Nephron progenitor cell (in vitro differentiated cells): Measurements from ENCODE around the gene MTMR10.

Experiments
- DNase-seq: peaks from one replicate; pipeline ENCODE4 v3.0.0; 2021
- H3K27ac Mint-ChIP-seq: 2 replicates; pipeline ENCODE4 v1.8.0; 2021; ENCODE audit warnings: mild to moderate bottlenecking, moderate library complexity, mixed read lengths
- H3K27me3 Mint-ChIP-seq: 2 replicates; pipeline ENCODE4 v1.8.0; 2021; ENCODE audit warnings: mild to moderate bottlenecking, low read depth, mixed read lengths; ENCODE audit not compliant: poor library complexity
- H3K36me3 Mint-ChIP-seq: 2 replicates; pipeline ENCODE4 v1.8.0; 2021; ENCODE audit warnings: low read depth, mixed read lengths
- H3K4me1 Mint-ChIP-seq: 2 replicates; pipeline ENCODE4 v1.8.0; 2021; ENCODE audit warnings: mixed read lengths
- H3K4me3 Mint-ChIP-seq: 2 replicates; pipeline ENCODE4 v1.8.0; 2021; ENCODE audit warnings: mild to moderate bottlenecking, moderate library complexity, mixed read lengths
- H3K9me3 Mint-ChIP-seq: 2 replicates; pipeline ENCODE4 v1.8.0; 2021; ENCODE audit warnings: mild to moderate bottlenecking, moderate library complexity, mixed read lengths
- CTCF ChIP-seq: fragments of 200-600 bp; sonication (generic); IDR thresholded peaks from 2 replicates; pipeline ENCODE4 v1.5.0; 2021; ENCODE audit warnings: antibody characterized with exemption

The MTMR10 gene

GRCh38 chr15:30906366-30906765 is 85.1 kb downstream of the MTMR10 start:
- Mint-ChIP-seq H3K27ac (no peak overlapping the region), H3K4me1 (peaks cover 40% of the 10 kb centered on the region), H3K27me3 (peaks cover 4% of the 10 kb centered on the region), H3K36me3 (peaks cover 39% of the 10 kb centered on the region), H3K4me3 (no peak overlapping the region), H3K9me3 (peaks cover 10% of the 10 kb centered on the region)
- TF ChIP-seq CTCF, result no peak
- DNase-seq, result no peak

- no peak for DNase-seq
- Mint-ChIP-seq H3K27ac (no peak overlapping the region), H3K27me3 (peaks cover 4% of the 10 kb centered on the region), H3K4me1 (peaks cover 40% of the 10 kb centered on the region), H3K4me3 (peak overlapping the region; percentile 59), H3K36me3 (peaks cover 39% of the 10 kb centered on the region), H3K9me3 (peaks cover 10% of the 10 kb centered on the region)
- TF ChIP-seq CTCF, result no peak
Observed at GRCh38 chr15:30905821-30906220, 85.6 kb downstream of the MTMR10 start.

- no peak for DNase-seq
- H3K27me3 Mint-ChIP-seq, result peaks cover 4% of the 10 kb centered on the region
- H3K27ac Mint-ChIP-seq, result no peak overlapping the region
- H3K9me3 Mint-ChIP-seq, result peaks cover 10% of the 10 kb centered on the region
- peak overlapping the region; percentile 90 for H3K4me3 Mint-ChIP-seq
- H3K4me1 Mint-ChIP-seq, result peaks cover 39% of the 10 kb centered on the region
- no peak for TF ChIP-seq CTCF
- H3K36me3 Mint-ChIP-seq, result peaks cover 36% of the 10 kb centered on the region
Observed at GRCh38 chr15:30904812-30905211, 86.6 kb downstream of the MTMR10 start.

GRCh38 chr15:30903497-30904187 is 87.8 kb downstream of the MTMR10 start, which contains the start of gene FAN1:
FAN1 (plus strand) TSS chr15:30903915; CDS start chr15:30904664, 749 bp downstream.
- peak; percentile 84 for DNase-seq
- peaks cover 10% of the 10 kb centered on the region for H3K9me3 Mint-ChIP-seq
- H3K27ac Mint-ChIP-seq, result peak within 1 kb of the TSS; percentile 86
- H3K4me1 Mint-ChIP-seq, result peaks cover 36% of the 10 kb centered on the region
- no peak for TF ChIP-seq CTCF
- peaks cover 4% of the 10 kb centered on the region for H3K27me3 Mint-ChIP-seq
- H3K36me3 Mint-ChIP-seq, result peaks cover 28% of the 10 kb centered on the region
- peak within 1 kb of the TSS; percentile 90 for H3K4me3 Mint-ChIP-seq

- peaks cover 10% of the 10 kb centered on the region for H3K9me3 Mint-ChIP-seq
- H3K4me3 Mint-ChIP-seq, result no peak overlapping the region
- TF ChIP-seq CTCF, result no peak
- DNase-seq, result no peak
- peaks cover 36% of the 10 kb centered on the region for H3K4me1 Mint-ChIP-seq
- peaks cover 17% of the 10 kb centered on the region for H3K36me3 Mint-ChIP-seq
- H3K27me3 Mint-ChIP-seq, result peaks cover 4% of the 10 kb centered on the region
- no peak overlapping the region for H3K27ac Mint-ChIP-seq
Observed at GRCh38 chr15:30901889-30902288, 89.5 kb downstream of the MTMR10 start.

GRCh38 chr15:30896211-30896606 is 95.2 kb downstream of the MTMR10 start:
- Mint-ChIP-seq H3K27ac (no peak overlapping the region), H3K4me1 (peaks cover 10% of the 10 kb centered on the region), H3K36me3 (no peaks in the 10 kb centered on the region), H3K27me3 (no peaks in the 10 kb centered on the region), H3K4me3 (no peak overlapping the region), H3K9me3 (no peaks in the 10 kb centered on the region)
- DNase-seq, result no peak
- no peak for TF ChIP-seq CTCF
